Activated T-cell treated with anti-CD3 and anti-CD28 coated beads, Interleukin-2, amount 50 U/mL, for 24 hours (primary cell): ENCODE measurements around the gene ATG16L1.
A peak's percentile ranks its signal among the peaks of the same experiment; 100 is the strongest.

ENCODE experiments used
- DNase-seq: peaks from one replicate; pipeline ENCODE4 v3.0.0-alpha.2; 2020
- H3K27ac Mint-ChIP-seq: 2 replicates; pipeline ENCODE4 v1.8.0; 2020; ENCODE audit warnings: mild to moderate bottlenecking, mixed read lengths
- H3K27me3 Mint-ChIP-seq: 2 replicates; pipeline ENCODE4 v1.8.0; 2020; ENCODE audit warnings: mixed read lengths
- H3K36me3 Mint-ChIP-seq: 2 replicates; pipeline ENCODE4 v1.8.0; 2020; ENCODE audit warnings: low read depth, mixed read lengths
- H3K4me1 Mint-ChIP-seq: 2 replicates; pipeline ENCODE4 v1.8.0; 2020; ENCODE audit warnings: low read depth, mixed read lengths
- H3K4me3 Mint-ChIP-seq: 2 replicates; pipeline ENCODE4 v1.8.0; 2020; ENCODE audit warnings: mild to moderate bottlenecking, moderate library complexity, mixed read lengths
- H3K9me3 Mint-ChIP-seq: 2 replicates; pipeline ENCODE4 v1.8.0; 2020; ENCODE audit warnings: mixed read lengths

The ATG16L1 gene

GRCh38 chr2:233241803-233242202, 9.7 kb upstream of the ATG16L1 start:
- Mint-ChIP-seq H3K4me1 (peaks cover 69% of the 10 kb centered on the region), H3K4me3 (no peak overlapping the region), H3K9me3 (no peaks in the 10 kb centered on the region), H3K27me3 (no peaks in the 10 kb centered on the region), H3K36me3 (no peaks in the 10 kb centered on the region), H3K27ac (peak overlapping the region; percentile 48)
- no peak for DNase-seq

- H3K27ac Mint-ChIP-seq: no peak overlapping the region
- no peak overlapping the region for H3K4me3 Mint-ChIP-seq
- H3K9me3 Mint-ChIP-seq: no peaks in the 10 kb centered on the region
- H3K4me1 Mint-ChIP-seq: peaks cover 70% of the 10 kb centered on the region
- H3K27me3 Mint-ChIP-seq: no peaks in the 10 kb centered on the region
- no peak for DNase-seq
- no peaks in the 10 kb centered on the region for H3K36me3 Mint-ChIP-seq
These were observed 9.1 kb upstream of the ATG16L1 start for GRCh38 chr2:233242231-233242927.

- Mint-ChIP-seq H3K9me3 (no peaks in the 10 kb centered on the region), H3K36me3 (no peaks in the 10 kb centered on the region), H3K4me1 (peaks cover 71% of the 10 kb centered on the region), H3K27ac (peak overlapping the region; percentile 40), H3K4me3 (no peak overlapping the region), H3K27me3 (no peaks in the 10 kb centered on the region)
- DNase-seq: no peak
These were observed 8.1 kb upstream of the ATG16L1 start for GRCh38 chr2:233243348-233243747.

GRCh38 chr2:233244818-233245217, 6.7 kb upstream of the ATG16L1 start:
- Mint-ChIP-seq H3K4me1 (peaks cover 72% of the 10 kb centered on the region), H3K36me3 (no peaks in the 10 kb centered on the region), H3K27me3 (no peaks in the 10 kb centered on the region), H3K9me3 (no peaks in the 10 kb centered on the region), H3K27ac (peak overlapping the region; percentile 58), H3K4me3 (no peak overlapping the region)
- DNase-seq: no peak

GRCh38 chr2:233245406-233245805, 6.1 kb upstream of the ATG16L1 start:
- Mint-ChIP-seq H3K4me3 (no peak overlapping the region), H3K9me3 (no peaks in the 10 kb centered on the region), H3K27ac (peak overlapping the region; percentile 35), H3K4me1 (peaks cover 75% of the 10 kb centered on the region), H3K36me3 (no peaks in the 10 kb centered on the region), H3K27me3 (no peaks in the 10 kb centered on the region)
- no peak for DNase-seq

- Mint-ChIP-seq H3K9me3 (no peaks in the 10 kb centered on the region), H3K4me3 (peak overlapping the region; percentile 46), H3K4me1 (peaks cover 68% of the 10 kb centered on the region), H3K27ac (peak overlapping the region; percentile 97), H3K36me3 (peaks cover 6% of the 10 kb centered on the region), H3K27me3 (no peaks in the 10 kb centered on the region)
- no peak for DNase-seq
These were observed 4.4 kb upstream of the ATG16L1 start for GRCh38 chr2:233247116-233247515.

GRCh38 chr2:233247744-233248143, 3.7 kb upstream of the ATG16L1 start:
- H3K27ac Mint-ChIP-seq: peak overlapping the region; percentile 97
- H3K36me3 Mint-ChIP-seq: peaks cover 12% of the 10 kb centered on the region
- peak overlapping the region; percentile 46 for H3K4me3 Mint-ChIP-seq
- no peak for DNase-seq
- peaks cover 65% of the 10 kb centered on the region for H3K4me1 Mint-ChIP-seq
- no peaks in the 10 kb centered on the region for H3K27me3 Mint-ChIP-seq
- no peaks in the 10 kb centered on the region for H3K9me3 Mint-ChIP-seq

GRCh38 chr2:233248999-233249398, 2.5 kb upstream of the ATG16L1 start:
- Mint-ChIP-seq H3K36me3 (peaks cover 22% of the 10 kb centered on the region), H3K9me3 (no peaks in the 10 kb centered on the region), H3K27me3 (no peaks in the 10 kb centered on the region), H3K4me3 (no peak overlapping the region), H3K27ac (peak overlapping the region; percentile 78), H3K4me1 (peaks cover 68% of the 10 kb centered on the region)
- no peak for DNase-seq

DNA sequence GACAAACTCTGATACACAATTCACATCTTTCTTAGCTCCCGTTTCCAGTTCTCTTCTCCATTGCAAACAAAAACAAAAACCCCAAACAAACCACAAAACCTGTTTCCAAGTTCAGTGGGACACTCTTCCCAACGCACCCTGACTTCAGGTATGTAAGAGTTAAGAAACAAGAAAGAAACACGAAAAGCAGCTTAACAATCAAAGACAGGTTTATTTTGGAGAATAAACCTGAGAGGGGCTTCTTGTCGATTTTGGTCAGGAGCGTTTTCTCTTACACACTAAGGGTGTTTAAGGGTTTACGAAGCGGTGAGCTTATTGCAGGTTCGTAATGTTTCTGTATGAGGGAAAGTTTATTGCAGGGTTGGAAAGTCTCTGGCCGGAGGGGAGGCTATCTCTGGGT, 905 bp upstream of the ATG16L1 start:
- Mint-ChIP-seq H3K36me3 (peaks cover 33% of the 10 kb centered on the region), H3K27ac (peak overlapping the region; percentile 98), H3K9me3 (no peaks in the 10 kb centered on the region), H3K4me1 (peaks cover 72% of the 10 kb centered on the region), H3K27me3 (no peaks in the 10 kb centered on the region), H3K4me3 (peak overlapping the region; percentile 12)
- DNase-seq: no peak

GRCh38 chr2:233250985-233251305, 528 bp upstream of the ATG16L1 start:
- peaks cover 76% of the 10 kb centered on the region for H3K4me1 Mint-ChIP-seq
- no peak for DNase-seq
- peak overlapping the region; percentile 98 for H3K27ac Mint-ChIP-seq
- H3K36me3 Mint-ChIP-seq: peaks cover 37% of the 10 kb centered on the region
- no peaks in the 10 kb centered on the region for H3K27me3 Mint-ChIP-seq
- peak overlapping the region; percentile 95 for H3K4me3 Mint-ChIP-seq
- H3K9me3 Mint-ChIP-seq: no peaks in the 10 kb centered on the region

- no peak for DNase-seq
- H3K27me3 Mint-ChIP-seq: no peaks in the 10 kb centered on the region
- H3K27ac Mint-ChIP-seq: peak overlapping the region; percentile 98
- H3K4me1 Mint-ChIP-seq: peaks cover 73% of the 10 kb centered on the region
- H3K4me3 Mint-ChIP-seq: peak overlapping the region; percentile 95
- H3K36me3 Mint-ChIP-seq: peaks cover 49% of the 10 kb centered on the region
- no peaks in the 10 kb centered on the region for H3K9me3 Mint-ChIP-seq
These were observed 754 bp downstream of the ATG16L1 start for GRCh38 chr2:233252227-233252626.

- H3K27ac Mint-ChIP-seq: peak overlapping the region; percentile 73
- H3K27me3 Mint-ChIP-seq: no peaks in the 10 kb centered on the region
- H3K4me3 Mint-ChIP-seq: no peak overlapping the region
- H3K4me1 Mint-ChIP-seq: peaks cover 71% of the 10 kb centered on the region
- H3K36me3 Mint-ChIP-seq: peaks cover 76% of the 10 kb centered on the region
- H3K9me3 Mint-ChIP-seq: no peaks in the 10 kb centered on the region
- DNase-seq: no peak
These were observed 3.7 kb downstream of the ATG16L1 start for GRCh38 chr2:233255151-233255550.

DNA sequence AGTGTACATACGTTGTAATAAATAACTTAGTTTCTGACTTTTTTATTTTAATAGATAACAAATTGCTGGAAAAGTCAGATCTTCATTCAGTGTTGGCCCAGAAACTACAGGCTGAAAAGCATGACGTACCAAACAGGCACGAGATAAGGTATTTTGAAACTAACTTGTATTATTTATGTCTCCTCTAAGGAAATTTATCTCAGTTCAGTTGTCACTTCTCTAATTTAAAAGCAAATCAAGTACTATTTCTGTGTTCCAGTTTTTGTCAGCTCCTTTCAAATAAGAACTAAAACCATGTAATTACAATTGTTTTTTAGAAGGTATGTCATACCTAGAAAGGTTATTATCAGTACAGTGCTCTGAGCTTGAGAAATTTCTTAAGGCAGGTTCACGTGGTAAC, 4.6 kb downstream of the ATG16L1 start:
- H3K9me3 Mint-ChIP-seq: no peaks in the 10 kb centered on the region
- H3K4me3 Mint-ChIP-seq: no peak overlapping the region
- peak overlapping the region; percentile 73 for H3K27ac Mint-ChIP-seq
- H3K27me3 Mint-ChIP-seq: no peaks in the 10 kb centered on the region
- DNase-seq: no peak
- peaks cover 70% of the 10 kb centered on the region for H3K4me1 Mint-ChIP-seq
- peaks cover 85% of the 10 kb centered on the region for H3K36me3 Mint-ChIP-seq

DNA sequence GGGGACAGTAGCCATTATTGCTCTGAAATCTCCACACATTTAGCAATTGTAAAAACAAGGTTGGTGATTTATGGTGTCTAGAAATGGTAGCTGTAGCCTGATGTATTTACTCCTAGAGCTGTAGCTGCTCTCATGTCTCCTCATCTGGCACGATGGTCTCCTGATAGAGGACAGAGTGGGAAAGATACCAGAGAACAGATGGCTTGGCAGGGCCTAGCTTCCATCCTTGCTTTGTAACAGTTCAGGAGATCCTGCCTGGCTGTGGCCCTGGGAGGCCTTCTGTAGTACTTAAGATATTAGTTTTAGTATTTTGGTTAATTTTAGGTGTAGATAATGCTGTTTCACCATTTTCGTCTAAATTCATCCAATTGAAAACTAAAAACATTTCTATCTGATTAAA, 6.7 kb downstream of the ATG16L1 start:
- Mint-ChIP-seq H3K27ac (peak overlapping the region; percentile 83), H3K4me1 (peaks cover 78% of the 10 kb centered on the region), H3K9me3 (no peaks in the 10 kb centered on the region), H3K36me3 (peaks cover 91% of the 10 kb centered on the region), H3K4me3 (no peak overlapping the region), H3K27me3 (no peaks in the 10 kb centered on the region)
- no peak for DNase-seq

DNA sequence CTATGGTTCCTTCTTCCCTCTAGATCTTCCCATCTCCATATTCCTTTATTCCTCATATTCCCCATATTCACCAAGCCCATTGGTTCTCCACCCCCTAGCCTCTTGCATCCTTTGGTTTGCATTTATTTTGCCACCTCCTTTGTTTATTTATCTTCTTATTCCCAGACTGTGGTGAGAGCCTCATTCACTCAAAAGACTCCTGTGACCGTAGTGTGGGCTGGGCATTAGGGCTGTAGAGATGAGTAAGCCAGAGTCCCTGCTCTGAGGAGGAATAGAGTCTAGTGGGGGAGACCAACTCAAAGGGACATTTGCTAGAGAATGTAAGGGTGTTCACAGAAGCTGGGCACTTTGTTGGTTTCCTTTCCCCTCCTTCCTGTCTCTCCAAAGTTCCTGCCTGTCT, 8.3 kb downstream of the ATG16L1 start:
- H3K27ac Mint-ChIP-seq: peak overlapping the region; percentile 83
- no peaks in the 10 kb centered on the region for H3K27me3 Mint-ChIP-seq
- no peak overlapping the region for H3K4me3 Mint-ChIP-seq
- peaks cover 65% of the 10 kb centered on the region for H3K4me1 Mint-ChIP-seq
- no peak for DNase-seq
- H3K9me3 Mint-ChIP-seq: no peaks in the 10 kb centered on the region
- H3K36me3 Mint-ChIP-seq: peaks cover 95% of the 10 kb centered on the region

- DNase-seq: no peak
- H3K27ac Mint-ChIP-seq: peak overlapping the region; percentile 83
- peaks cover 58% of the 10 kb centered on the region for H3K4me1 Mint-ChIP-seq
- H3K27me3 Mint-ChIP-seq: no peaks in the 10 kb centered on the region
- H3K4me3 Mint-ChIP-seq: no peak overlapping the region
- no peaks in the 10 kb centered on the region for H3K9me3 Mint-ChIP-seq
- H3K36me3 Mint-ChIP-seq: peaks cover 97% of the 10 kb centered on the region
These were observed 9.2 kb downstream of the ATG16L1 start for GRCh38 chr2:233260661-233261060.
